LHCN-M2 (cell line): Measurements from ENCODE around the gene CTCF. TPM values are rescaled to one million over a fixed set of nuclear protein-coding genes. Genes with fewer than 3 reads are reported as not detected.
"Not testable (repeated sequence)": the region's sequence is repeated elsewhere in the genome, so short reads cannot be mapped to it uniquely, and the experiment has no call there.

Experiments used
- DNase-seq: peaks from one replicate; pipeline ENCODE4 v3.0.0-alpha.2; 2012; ENCODE audit warnings: low read depth
- total RNA-seq: library from RNA; depleted of rRNA; stranded (reverse); fragments of >200 nt; gene quantifications from 2 replicates; pipeline ENCODE4 v1.2.3, GENCODE V29; 2014

The CTCF gene
- total RNA-seq, 1 experiment from 2014 or later = 36.7 TPM

GRCh38 chr16:67533987-67534386, 28.3 kb upstream of the CTCF start:
- DNase-seq = not testable (repeated sequence)

GRCh38 chr16:67534431-67534830, 27.9 kb upstream of the CTCF start:
- no peak for DNase-seq

DNA sequence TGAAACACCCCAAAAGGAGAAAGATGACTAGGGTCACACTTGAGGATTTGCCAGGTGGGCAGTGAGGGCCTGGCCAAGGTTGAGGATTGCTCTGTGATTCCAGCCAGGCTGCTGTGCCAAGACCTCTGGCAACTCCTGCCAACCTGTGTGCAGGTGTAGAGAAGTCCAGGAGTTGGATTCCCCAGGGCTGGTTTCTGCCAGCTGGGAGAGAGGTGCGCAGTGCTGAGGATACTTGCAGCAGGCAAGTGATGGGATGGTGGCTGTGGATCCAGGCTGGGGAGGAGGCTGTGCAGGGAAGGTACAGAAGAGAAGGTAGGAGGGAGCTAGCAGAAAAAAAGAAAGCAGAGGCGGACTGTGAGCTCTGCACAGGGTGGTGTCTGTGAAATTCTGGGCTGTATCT, 27.1 kb upstream of the CTCF start:
- no peak for DNase-seq

GRCh38 chr16:67537270-67537635, 25.1 kb upstream of the CTCF start:
- peak; percentile 12 for DNase-seq

DNA sequence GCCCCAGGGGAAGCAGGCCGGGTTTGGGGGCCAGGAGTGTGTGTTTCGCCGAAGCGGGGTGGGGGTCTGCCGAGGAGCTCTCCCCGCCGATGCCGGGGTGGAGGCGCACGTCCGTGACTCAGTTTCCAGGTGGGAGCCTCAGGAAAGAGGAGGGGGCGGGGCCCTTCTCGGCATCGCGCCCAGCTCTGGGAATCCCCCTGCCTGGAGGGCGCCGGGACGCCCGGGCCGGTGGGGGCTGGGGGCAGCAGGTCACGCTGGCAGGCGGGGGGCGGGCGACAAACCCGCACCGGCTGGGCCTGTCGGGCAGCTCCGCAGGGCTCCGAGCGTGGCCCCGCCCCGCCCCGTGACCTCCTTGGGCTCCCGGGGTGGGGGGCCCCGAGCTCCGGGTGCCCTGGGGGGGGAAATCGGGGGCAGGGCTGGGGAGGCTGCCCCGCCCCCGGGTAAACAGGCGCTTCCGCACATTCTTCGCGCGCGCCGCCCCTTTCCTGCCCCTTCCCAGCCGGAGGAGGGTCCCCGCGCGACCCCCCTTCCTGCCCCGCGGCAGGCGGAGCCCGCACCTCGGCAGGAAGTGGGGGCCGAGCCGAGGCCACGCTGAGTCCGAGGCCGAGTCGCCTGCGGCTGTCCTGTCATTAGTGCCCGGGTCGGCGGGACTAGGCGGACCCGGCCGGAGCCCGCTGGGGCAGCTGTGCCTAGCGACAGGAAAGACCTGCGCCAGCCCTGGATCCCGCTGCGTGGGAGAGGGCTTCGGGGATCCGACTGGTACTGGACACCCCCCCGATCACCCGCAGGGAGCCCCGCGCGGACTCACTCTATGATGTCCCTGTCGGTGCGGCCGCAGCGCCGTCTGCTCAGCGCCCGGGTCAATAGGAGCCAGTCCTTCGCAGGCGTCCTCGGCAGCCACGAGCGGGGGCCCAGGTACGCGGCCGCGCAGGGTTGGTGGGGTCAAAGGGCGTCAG, 24.4 kb upstream of the CTCF start:
- no peak for DNase-seq

- peak; percentile 13 for DNase-seq
Observed at GRCh38 chr16:67538666-67539101, 23.6 kb upstream of the CTCF start.

DNA sequence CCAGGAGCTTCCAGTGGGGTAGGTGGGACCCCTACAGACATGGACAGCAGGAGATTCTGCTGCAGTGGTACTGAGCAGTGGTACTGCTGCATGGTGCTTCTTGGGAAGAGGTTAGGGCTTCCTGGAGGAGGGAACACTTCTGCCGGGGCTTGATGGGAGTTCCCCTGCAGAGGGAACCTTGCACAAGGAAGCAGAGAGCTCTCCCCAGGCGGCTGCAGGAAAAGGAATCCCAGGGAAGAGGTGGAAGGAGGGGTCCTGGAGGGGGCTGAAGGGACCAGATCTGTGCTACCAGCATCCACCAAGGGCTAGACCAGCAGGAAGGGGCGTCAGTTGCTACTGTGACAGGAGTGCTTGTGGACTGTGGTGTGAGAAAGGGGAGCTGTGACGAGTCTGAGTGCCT, 23.1 kb upstream of the CTCF start:
- no peak for DNase-seq

DNA sequence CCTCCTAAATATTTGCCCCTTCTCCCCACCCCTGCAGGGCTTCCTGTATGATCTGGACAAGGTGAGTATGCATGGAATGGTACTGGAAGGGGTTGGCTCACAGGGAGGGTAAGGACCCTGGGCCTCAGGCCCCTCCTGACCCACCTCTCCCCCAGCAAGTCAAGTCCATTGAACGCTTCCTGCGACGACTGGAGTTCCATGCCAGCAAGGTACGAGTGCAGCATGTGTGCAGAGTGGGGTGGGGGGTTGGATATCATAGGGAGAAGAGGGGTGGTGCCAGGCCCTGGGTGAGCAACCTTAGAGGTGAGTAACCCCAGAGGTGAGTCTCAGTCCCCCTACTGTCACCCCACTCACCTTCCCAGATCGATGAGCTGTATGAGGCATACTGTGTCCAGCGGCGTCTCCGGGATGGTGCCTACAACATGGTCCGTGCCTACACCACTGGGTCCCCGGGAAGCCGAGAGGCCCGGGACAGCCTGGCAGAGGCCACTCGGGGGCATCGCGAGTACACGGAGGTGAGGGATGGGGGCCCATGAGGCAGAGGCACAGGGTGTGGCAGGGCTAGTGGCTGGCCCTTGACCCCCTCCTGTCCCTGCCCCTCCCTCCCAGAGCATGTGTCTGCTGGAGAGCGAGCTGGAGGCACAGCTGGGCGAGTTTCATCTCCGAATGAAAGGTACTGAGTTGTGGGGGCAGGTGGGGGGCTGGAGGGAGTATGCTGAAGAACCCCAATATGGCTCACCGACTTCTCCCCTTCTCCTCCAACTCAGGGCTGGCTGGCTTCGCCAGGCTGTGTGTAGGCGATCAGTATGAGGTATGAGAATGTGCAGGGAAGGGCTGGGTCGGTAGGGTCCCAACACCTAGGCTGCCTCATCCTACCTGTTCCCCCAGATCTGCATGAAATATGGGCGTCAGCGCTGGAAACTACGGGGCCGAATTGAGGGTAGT, 22.4 kb upstream of the CTCF start:
- DNase-seq = no peak

DNA sequence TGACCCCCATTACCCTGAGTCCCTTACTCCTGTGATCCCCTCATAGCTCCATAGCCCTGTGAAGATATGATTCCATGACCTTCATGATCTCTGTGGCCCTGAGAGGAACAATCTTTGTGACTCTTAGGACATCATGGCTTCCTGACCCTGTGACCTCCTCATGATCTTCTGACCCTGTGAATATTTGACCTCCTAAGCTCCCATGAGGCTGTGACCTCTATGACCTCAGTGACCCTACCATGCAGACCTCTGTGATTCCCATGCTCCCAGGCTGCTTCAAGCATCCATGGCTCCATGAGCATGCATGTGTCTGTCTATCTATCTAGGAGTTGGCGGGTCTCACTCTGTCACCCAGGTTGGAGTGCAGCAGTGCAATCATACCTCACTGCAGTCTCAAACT, 21.6 kb upstream of the CTCF start:
- no peak for DNase-seq

- DNase-seq = peak; percentile 83
Observed at GRCh38 chr16:67541391-67542263, 20.7 kb upstream of the CTCF start.

DNA sequence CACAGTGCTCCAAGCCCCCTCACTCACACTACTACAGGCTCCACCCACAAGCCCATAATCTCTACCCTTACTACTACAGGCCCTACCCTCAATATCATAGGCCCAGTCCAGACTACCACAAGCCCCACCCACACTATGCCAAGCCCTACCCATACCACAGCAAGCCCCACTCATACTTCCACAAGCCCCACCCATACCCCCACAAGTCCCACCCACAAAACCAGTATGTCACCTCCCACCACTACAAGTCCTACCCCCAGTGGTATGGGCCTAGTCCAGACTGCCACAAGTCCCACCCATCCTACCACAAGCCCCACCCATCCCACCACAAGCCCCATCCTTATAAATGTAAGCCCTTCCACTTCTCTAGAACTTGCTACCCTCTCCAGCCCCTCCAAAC, 19.9 kb upstream of the CTCF start:
- DNase-seq = peak; percentile 84

- DNase-seq = no peak
Observed at GRCh38 chr16:67543036-67543435, 19.3 kb upstream of the CTCF start.

DNA sequence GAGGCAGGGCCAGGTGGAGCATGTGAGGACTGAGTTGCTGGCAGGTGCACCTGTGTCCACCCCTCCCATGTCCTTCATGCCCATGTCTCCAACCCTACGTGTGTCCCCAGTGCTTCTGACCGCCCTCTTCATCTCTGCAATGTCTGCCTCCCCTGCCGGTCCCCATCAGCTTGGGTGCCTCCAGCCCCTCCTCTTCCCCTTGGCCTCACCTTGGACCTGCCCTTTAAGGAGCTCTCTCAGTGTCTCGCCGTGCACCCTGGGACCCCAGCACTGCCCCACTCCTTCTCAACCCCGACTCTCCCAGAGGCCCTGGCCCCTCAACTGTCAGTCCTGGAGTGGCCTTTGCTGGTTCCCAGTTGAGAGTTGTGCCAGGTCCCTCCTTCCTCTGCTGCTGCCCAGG, 18.7 kb upstream of the CTCF start:
- no peak for DNase-seq

GRCh38 chr16:67544329-67544841, 17.9 kb upstream of the CTCF start:
- no peak for DNase-seq

- no peak for DNase-seq
Observed at GRCh38 chr16:67544844-67545664, 17.3 kb upstream of the CTCF start.

- DNase-seq = no peak
Observed at GRCh38 chr16:67545665-67546024, 16.7 kb upstream of the CTCF start.

DNA sequence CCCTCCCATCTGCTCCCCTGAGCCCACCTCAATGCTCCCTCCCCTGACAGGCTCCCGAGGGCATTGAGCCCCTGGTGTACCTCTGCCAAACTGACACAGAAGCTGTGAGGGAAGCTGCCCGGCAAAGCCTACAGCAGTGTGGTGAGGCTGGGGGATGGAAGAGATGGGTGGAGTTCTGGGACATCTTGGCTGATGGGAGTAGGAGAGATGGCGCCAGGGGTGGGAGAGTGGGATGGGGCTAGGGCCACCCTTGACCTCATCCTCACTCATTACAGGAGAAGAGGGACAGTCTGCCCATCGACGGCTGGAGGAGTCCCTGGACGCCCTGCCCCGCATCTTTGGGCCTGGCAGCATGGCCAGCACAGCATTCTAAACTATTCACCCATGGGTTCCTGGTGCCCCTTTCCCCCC, 16.2 kb upstream of the CTCF start:
- DNase-seq = no peak

- peak; percentile 56 for DNase-seq
Observed at GRCh38 chr16:67546761-67547422, 15.4 kb upstream of the CTCF start.

- DNase-seq = no peak
Observed at GRCh38 chr16:67547423-67548264, 14.7 kb upstream of the CTCF start.
